Lower lobe of right lung (tissue), 2 donors: Measurements from ENCODE around the gene UCN. TPM values are rescaled to one million over a fixed set of nuclear protein-coding genes. Genes with fewer than 3 reads are reported as not detected.

Experiments used
- ATAC-seq, 2 donors: fragments of 200-7000 bp; cut with Tn5 transposase; one replicate each; pipeline ENCODE4 v1.9.1; 2020 to 2022; ENCODE audit warnings: mild to moderate bottlenecking in 2 of 2, moderate library complexity in 2 of 2
- DNase-seq: peaks from one replicate; pipeline ENCODE4 v3.0.0-alpha.2; 2020
- H3K27ac ChIP-seq: fragments of 200-600 bp; one replicate; pipeline ENCODE4 v1.8.0; 2022
- H3K27me3 ChIP-seq: fragments of 200-600 bp; one replicate; pipeline ENCODE4 v1.8.0; 2022; ENCODE audit warnings: low read depth
- H3K36me3 ChIP-seq: fragments of 200-600 bp; one replicate; pipeline ENCODE4 v1.8.0; 2022; ENCODE audit warnings: mild to moderate bottlenecking
- H3K4me1 ChIP-seq: fragments of 200-600 bp; one replicate; pipeline ENCODE4 v1.8.0; 2022
- H3K4me3 ChIP-seq: fragments of 200-600 bp; one replicate; pipeline ENCODE4 v1.8.0; 2022; ENCODE audit warnings: mild to moderate bottlenecking
- H3K9me3 ChIP-seq: fragments of 200-600 bp; one replicate; pipeline ENCODE4 v1.8.0; 2022
- intact Hi-C: fragments of 100-400 bp; cut with DNase I; formaldehyde crosslinking; loops from one replicate; pipeline ENCODE4 v1.11.0; 2022
- total RNA-seq: library from RNA; stranded (reverse); fragmentation: NEBNext Ultra II Directional; extraction: Animal tissue kit (Norgen Biotek cat#: 25700); gene quantifications from one replicate; pipeline ENCODE4 v1.2.1, GENCODE V29; 2021
- TF ChIP-seq, protein P1 (sequence below): fragments of 200-600 bp; IDR thresholded peaks from one replicate; pipeline ENCODE4 v1.8.0; 2022; ENCODE audit warnings: antibody characterized with exemption, mild to moderate bottlenecking
- donor health status: DM: no; HTN: yes; CAD: no; lungs with severe emphysema.

The UCN gene
- total RNA-seq, 1 donor from 2014 or later = 4.0 TPM

DNA sequence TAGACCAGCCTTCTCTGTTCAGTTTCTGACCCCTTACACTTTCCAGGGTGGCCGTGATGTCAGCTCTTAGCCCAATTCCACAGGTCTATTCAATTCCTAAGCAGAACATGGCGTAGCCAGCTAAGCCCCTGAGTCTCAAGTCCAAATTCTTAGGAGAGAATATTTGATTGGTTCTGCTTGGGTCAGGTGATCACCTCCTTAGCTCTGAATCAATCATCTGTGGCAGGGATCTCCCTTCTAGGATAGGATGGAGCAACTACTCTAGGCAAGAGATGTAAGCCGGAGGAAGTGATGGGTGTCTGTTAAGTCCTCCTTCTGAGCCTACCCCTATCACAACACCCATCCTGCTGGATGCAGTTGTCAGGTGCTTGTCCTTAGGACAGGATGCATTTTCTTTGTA is 11.1 kb downstream of the UCN start:
- peaks cover 4% of the 10 kb centered on the region for H3K4me1 ChIP-seq
- peaks cover 5% of the 10 kb centered on the region for H3K27me3 ChIP-seq
- TF ChIP-seq, protein P1, sequence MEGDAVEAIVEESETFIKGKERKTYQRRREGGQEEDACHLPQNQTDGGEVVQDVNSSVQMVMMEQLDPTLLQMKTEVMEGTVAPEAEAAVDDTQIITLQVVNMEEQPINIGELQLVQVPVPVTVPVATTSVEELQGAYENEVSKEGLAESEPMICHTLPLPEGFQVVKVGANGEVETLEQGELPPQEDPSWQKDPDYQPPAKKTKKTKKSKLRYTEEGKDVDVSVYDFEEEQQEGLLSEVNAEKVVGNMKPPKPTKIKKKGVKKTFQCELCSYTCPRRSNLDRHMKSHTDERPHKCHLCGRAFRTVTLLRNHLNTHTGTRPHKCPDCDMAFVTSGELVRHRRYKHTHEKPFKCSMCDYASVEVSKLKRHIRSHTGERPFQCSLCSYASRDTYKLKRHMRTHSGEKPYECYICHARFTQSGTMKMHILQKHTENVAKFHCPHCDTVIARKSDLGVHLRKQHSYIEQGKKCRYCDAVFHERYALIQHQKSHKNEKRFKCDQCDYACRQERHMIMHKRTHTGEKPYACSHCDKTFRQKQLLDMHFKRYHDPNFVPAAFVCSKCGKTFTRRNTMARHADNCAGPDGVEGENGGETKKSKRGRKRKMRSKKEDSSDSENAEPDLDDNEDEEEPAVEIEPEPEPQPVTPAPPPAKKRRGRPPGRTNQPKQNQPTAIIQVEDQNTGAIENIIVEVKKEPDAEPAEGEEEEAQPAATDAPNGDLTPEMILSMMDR = no peak
- H3K9me3 ChIP-seq = no peaks in the 10 kb centered on the region
- ATAC-seq (no peak), DNase-seq (no peak)
- no peak overlapping the region for H3K27ac ChIP-seq
- H3K36me3 ChIP-seq = no peaks in the 10 kb centered on the region
- H3K4me3 ChIP-seq = no peak overlapping the region
- intact Hi-C loops = no loop called here

DNA sequence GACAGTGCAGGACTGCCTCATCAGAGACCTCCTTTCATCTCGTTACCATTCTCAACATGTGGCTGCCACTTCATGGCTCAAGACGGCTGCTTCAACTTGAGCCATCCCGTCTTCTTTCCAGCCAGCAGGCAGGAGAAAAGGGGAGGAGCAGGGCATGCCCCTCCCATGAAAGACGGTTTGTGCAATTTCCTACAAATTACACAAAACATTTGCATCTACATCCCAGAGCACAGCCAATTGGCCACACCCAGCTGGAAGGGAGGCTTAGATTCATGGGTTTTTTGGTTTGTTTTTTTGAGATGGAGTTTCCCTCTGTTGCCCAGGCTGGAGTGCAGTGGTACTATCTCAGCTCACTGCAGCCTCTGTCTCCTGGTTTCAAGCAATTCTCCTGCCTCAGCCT is 11.8 kb downstream of the UCN start:
- TF ChIP-seq, protein P1 = no peak

DNA sequence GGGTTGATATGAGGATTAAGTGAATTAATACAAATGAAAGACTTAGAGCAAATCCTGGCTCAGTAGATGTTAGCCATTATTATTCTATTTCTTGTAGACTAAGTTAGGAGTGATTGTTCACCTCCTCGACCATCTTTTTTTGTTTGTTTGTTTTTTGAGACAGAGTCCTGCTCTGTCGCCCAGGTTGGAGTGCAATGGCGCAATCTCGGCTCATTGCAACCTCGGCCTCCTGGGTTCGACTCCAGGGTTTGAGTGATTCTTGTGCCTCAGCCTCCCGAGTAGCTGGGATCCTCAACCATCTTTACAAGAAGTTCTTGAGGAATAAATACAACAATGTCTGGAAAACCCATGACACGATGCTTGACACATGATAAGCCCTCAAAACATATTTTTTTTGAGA is 13.3 kb downstream of the UCN start:
- TF ChIP-seq, protein P1 = no peak
- H3K27me3 ChIP-seq = peaks cover 10% of the 10 kb centered on the region
- DNase-seq = no peak
- no peak for ATAC-seq
- no peak overlapping the region for H3K4me3 ChIP-seq
- H3K36me3 ChIP-seq = no peaks in the 10 kb centered on the region
- H3K9me3 ChIP-seq = no peaks in the 10 kb centered on the region
- intact Hi-C loops = no loop called here
- H3K27ac ChIP-seq = no peak overlapping the region
- H3K4me1 ChIP-seq = peaks cover 4% of the 10 kb centered on the region

More for the DNA sequence above, 11.8 kb downstream of the UCN start:
- Histone ChIP-seq H3K27me3 (peaks cover 5% of the 10 kb centered on the region), H3K4me3 (no peak overlapping the region), H3K9me3 (no peaks in the 10 kb centered on the region), H3K27ac (no peak overlapping the region), H3K4me1 (peaks cover 4% of the 10 kb centered on the region), H3K36me3 (no peaks in the 10 kb centered on the region)
- no peak for ATAC-seq
- intact Hi-C loops = no loop called here
- no peak for DNase-seq

DNA sequence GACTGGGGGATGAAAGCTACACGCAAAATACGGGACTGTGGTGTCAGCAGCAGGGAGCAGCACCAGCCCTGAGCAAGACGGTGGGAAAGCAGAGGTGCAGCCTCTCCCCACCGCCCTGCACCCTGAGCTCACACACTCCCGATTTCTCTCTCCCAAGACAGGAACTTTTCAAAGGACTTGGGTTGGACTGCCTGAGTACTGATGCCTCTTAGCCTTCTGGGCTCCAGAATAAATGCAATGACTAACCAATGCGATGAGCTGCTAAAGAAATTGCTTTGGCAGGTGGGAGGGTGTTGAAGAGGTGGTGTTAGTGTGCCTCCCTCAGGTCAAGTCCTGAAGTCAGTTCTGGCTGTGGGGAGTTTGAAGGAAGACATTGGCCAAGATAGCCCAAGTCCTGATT is 16.4 kb downstream of the UCN start:
- Histone ChIP-seq H3K27me3 (peaks cover 10% of the 10 kb centered on the region), H3K27ac (no peak overlapping the region), H3K9me3 (no peaks in the 10 kb centered on the region), H3K4me1 (peaks cover 4% of the 10 kb centered on the region), H3K36me3 (no peaks in the 10 kb centered on the region), H3K4me3 (no peak overlapping the region)
- intact Hi-C loops = no loop called here
- DNase-seq (no peak), ATAC-seq (peak; percentile 19 to 34)
- TF ChIP-seq, protein P1 = no peak

DNA sequence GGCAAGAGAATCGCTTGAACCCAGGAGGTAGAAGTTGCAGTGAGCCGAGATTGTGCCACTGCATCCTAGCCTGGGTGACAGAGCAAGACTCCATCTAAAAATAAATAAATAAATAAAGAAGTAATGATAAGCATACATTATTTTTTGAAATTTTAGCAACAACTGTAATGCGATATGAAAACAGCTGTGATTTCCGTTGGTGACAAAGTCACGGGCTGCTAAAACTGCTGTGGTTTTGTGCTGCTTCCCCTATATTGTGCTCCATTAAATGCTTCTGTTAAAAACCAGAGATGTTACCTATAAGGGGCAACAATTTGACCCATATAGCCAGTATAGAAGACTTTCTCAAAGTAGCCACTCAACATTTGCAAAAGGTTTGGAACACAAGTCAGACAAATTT is 17.7 kb downstream of the UCN start:
- intact Hi-C loops = no loop called here
- TF ChIP-seq, protein P1 = no peak
- Histone ChIP-seq H3K36me3 (no peaks in the 10 kb centered on the region), H3K27me3 (peaks cover 10% of the 10 kb centered on the region), H3K27ac (no peak overlapping the region), H3K4me1 (peaks cover 4% of the 10 kb centered on the region), H3K4me3 (no peak overlapping the region), H3K9me3 (no peaks in the 10 kb centered on the region)
- no peak for DNase-seq
- no peak for ATAC-seq

DNA sequence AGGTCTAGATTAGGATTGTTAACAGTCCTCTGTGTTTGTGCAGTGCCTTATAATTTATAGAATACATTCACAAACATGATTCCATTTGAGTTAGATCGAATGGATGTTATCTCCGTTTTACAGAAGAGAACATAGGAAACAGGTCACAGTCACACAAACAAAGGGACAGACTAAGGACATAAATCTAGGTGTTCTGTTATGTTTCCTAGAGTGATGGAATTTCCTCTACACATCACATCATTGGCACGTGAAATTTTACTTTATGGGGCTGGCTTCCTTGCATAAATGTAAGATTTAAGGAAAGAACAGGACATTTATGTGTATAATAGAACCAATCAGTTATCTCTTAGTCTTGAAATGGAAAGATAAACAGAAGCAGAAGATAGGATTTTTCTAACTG is 19.6 kb downstream of the UCN start:
- intact Hi-C loops = no loop called here
- Histone ChIP-seq H3K9me3 (no peaks in the 10 kb centered on the region), H3K4me1 (no peaks in the 10 kb centered on the region), H3K36me3 (no peaks in the 10 kb centered on the region), H3K4me3 (no peak overlapping the region), H3K27me3 (peaks cover 15% of the 10 kb centered on the region), H3K27ac (no peak overlapping the region)
- no peak for DNase-seq
- TF ChIP-seq, protein P1 = no peak
- ATAC-seq = no peak
